GM23338 (cell line): ENCODE data around the gene DMGDH.

ENCODE experiments used
- CREB1 ChIP-seq: fragments of 250-450 bp; sonication (Bioruptor Pico); IDR thresholded peaks from 2 replicates; pipeline ENCODE4 v1.5.0; 2020; ENCODE audit warnings: low read depth, mild to moderate bottlenecking, moderate library complexity
- CTCF ChIP-seq, 2 experiments: fragments of 200-600 bp in 1 of 2; sonication (generic) in 1 of 2; conservative IDR thresholded peaks; 2 replicates each; pipeline versions ENCODE4 v1.5.1 to v1.6.1; 2016 to 2017; ENCODE audit warnings: antibody characterized with exemption in 2 of 2, low read depth in 2 of 2, mild to moderate bottlenecking in 2 of 2, moderate library complexity in 1 of 2
- EZH2 ChIP-seq: fragments of 200-600 bp; sonication (generic); IDR thresholded peaks from one replicate; pipeline ENCODE4 v1.8.0; 2017; ENCODE audit warnings: antibody characterized with exemption, mild to moderate bottlenecking, low read depth; ENCODE audit not compliant: unreplicated experiment
- EZH2phosphoT487 ChIP-seq: fragments of 200-600 bp; sonication (generic); IDR thresholded peaks from one replicate; pipeline ENCODE4 v1.8.1; 2018; ENCODE audit warnings: antibody characterized with exemption; ENCODE audit not compliant: unreplicated experiment
- JUNB ChIP-seq: IDR thresholded peaks from one replicate; pipeline ENCODE4 v1.6.1; 2016; ENCODE audit warnings: antibody characterized with exemption; ENCODE audit not compliant: unreplicated experiment
- POLR2AphosphoS5 ChIP-seq: IDR thresholded peaks from 2 replicates; pipeline ENCODE4 v1.6.1; 2016; ENCODE audit warnings: antibody characterized with exemption, low read depth
- REST ChIP-seq: IDR thresholded peaks from one replicate; pipeline ENCODE4 v1.6.1; 2018; ENCODE audit warnings: antibody characterized with exemption; ENCODE audit not compliant: unreplicated experiment
- STAT1 ChIP-seq: IDR thresholded peaks from one replicate; pipeline ENCODE4 v1.6.1; 2016; ENCODE audit warnings: antibody characterized with exemption; ENCODE audit not compliant: unreplicated experiment

GRCh38 chr5:79005936-79006631, 63.4 kb downstream of the DMGDH start:
- TF ChIP-seq EZH2phosphoT487, result no peak
- TF ChIP-seq CTCF (conservative IDR thresholded peaks at IDR 0.05; ENCODE audit: low read depth in 2 of 2), result no peak
- no peak for TF ChIP-seq JUNB
- no peak for TF ChIP-seq POLR2AphosphoS5
- no peak for TF ChIP-seq CREB1 (CRISPR knock-in tag)
- no peak for TF ChIP-seq EZH2
- no peak for TF ChIP-seq STAT1
- TF ChIP-seq REST, result no peak
